Stimulated activated CD8-positive, alpha-beta memory T cell treated with anti-CD3 and anti-CD28 coated beads, Interleukin-15, amount 100 ng/mL, for 48 hours (primary cell): Measurements from ENCODE around the gene MYNN.

ENCODE experiments used
- DNase-seq, 2 donors: peaks; one replicate each; pipeline ENCODE4 v3.0.0-alpha.2; 2020; ENCODE audit warnings: low read depth in 2 of 2

The MYNN gene

DNA sequence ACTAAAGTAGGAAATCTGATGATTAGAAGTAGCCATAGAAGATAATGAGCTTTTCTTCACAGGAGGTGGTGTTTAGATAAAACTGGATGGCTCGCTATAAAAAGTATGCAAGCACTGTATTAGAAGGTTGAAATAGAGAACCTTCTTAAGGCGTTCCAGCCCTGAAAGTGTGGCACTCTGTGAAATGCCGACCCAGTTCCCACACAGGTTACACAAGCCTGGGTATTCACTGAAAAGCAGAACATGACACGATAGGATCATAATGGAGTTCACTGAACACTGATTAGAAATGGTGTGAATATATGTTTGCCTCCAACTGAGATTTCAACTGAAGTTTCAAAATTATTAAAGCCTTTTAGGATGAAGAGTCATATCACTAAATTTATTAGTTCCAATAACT is 54.5 kb downstream of the MYNN start:
- no peak for DNase-seq

DNA sequence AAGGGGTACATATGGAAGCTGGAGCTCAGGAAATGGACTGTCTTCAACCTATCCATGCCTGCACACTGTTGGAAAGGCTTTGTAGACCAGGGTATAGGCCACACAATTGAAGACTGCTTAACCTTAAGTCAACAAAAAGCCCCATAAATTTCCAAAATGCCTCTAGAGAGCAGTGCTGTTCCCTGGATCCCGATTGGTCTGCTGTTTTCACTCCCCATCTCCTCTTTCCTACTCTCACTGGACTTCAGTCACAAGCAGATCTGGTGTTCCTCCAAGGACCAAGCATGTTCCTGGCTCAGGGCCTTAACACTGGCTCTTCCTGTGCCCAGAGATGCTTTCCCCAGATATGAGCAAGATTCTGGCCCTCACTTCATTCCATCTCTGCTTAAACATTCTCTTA is 62.3 kb downstream of the MYNN start:
- DNase-seq = no peak

DNA sequence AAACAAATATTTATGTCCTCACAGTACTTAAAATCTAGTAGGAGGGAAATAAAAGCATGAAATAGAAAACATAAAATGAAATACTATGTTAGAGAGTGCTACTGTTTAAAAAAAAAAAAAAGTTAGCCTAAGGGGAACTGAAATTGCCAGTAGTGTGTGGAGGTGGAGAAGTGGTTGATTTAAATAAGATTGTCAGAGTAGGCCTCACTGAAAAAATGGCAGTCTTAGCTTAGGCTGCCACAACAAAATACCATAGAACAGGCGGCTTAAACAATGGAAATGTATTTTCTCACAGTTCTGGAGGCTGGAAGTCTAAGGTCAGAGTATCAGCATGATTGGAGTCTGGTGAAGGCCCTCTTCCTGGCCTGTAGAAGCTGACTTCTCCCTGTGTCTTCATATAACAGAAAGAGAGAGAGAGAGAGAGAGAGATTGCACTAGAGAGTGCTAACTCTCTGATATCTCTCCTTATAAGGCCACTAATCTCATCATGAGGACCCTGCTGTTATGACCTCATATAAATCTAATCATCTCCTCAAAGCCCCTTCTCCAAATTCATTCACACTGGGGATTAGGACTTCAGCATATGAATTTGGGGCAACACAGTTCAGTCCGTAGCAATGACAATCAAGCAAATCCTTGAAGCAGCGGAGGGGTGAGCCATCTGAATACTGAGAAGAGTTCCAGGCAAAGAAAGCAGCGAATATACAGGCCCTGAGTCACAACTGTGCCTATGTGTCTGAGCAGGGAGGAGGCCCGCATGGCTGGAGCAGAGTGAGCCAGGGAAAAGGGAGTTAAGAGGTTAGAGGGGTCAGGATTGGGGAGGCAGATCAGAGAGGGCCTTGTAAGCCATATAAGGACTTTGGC is 63.1 kb downstream of the MYNN start:
- DNase-seq = no peak

DNA sequence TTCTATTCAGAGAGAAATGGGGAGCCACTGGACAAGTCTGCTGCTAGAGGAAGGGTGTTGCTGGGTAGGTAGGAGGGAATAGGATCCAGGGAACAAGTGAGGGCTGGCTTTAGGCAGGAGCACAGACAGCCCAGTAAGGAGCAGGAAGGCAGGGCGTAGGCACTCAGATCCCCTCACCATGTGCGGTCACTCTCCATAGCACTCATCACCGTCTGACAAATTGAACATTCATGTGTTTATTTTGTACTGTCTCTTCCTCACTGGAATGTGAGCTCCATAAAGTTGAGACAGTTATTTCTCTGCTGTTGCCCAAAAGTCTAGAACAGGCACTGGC is 63.7 kb downstream of the MYNN start:
- no peak for DNase-seq

DNA sequence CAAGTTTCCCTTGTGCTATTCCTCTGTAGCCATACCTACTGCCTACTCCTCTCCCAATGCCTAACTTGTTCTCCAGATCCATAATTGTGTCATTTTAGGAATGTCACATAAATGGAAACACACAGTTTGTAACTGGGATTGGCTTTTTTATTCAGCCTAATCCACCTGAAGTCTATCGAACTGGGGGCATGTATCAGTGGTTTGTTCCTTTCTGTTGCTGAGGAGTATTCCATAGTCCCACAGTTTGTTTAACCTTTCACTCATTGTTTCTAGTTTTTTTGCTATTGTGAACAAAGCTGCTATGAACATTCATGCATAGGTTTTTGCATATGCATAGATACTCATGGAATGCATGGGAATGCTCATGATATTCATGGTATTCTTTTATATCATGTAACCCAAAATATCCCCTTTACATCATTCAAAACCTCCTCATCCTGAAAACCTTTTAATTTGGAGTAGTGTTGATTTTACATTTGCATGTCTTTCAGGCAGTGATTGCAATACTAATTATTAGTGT is 65.4 kb downstream of the MYNN start:
- DNase-seq = no peak
